Ovary (tissue), 3 donors: ENCODE results near the gene NES.

ENCODE experiments used
- EP300 ChIP-seq: sonication (generic); formaldehyde crosslinking; IDR thresholded peaks from one replicate; pipeline ENCODE4 v1.6.1; 2017; ENCODE audit warnings: antibody characterized with exemption
- POLR2A ChIP-seq: fragments of 450-650 bp; IDR thresholded peaks from one replicate; pipeline ENCODE4 v1.6.1; 2017; ENCODE audit warnings: antibody characterized with exemption, mild to moderate bottlenecking, moderate library complexity
- TF ChIP-seq, protein P1 (sequence below), 3 donors: fragments of 450-650 bp in 2 of 3; fragments of 200-600 bp in 1 of 3; IDR thresholded peaks; one replicate each; pipeline versions ENCODE4 v1.5.1 to v1.8.0; 2016 to 2022; ENCODE audit warnings: antibody characterized with exemption in 3 of 3, mild to moderate bottlenecking in 1 of 3
- donor health status: DM: no; HTN: no; CAD: no.

DNA sequence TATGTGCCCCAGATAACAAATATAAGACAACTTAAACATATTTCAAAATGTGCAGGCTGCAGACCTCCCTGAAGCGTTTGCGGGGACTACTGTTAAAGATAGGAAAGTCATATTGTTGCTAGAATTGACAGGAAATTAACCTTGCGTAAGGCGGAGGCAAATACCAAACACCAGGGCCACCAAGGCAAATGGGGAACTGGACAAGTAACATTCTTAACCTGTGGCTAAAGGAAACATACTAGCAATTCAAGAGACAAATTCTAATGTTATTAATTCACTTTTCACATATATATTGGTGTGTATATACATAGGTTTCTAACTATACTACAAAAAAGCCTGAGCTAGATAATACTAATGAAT, 51.1 kb downstream of the NES start:
- TF ChIP-seq, protein P1, sequence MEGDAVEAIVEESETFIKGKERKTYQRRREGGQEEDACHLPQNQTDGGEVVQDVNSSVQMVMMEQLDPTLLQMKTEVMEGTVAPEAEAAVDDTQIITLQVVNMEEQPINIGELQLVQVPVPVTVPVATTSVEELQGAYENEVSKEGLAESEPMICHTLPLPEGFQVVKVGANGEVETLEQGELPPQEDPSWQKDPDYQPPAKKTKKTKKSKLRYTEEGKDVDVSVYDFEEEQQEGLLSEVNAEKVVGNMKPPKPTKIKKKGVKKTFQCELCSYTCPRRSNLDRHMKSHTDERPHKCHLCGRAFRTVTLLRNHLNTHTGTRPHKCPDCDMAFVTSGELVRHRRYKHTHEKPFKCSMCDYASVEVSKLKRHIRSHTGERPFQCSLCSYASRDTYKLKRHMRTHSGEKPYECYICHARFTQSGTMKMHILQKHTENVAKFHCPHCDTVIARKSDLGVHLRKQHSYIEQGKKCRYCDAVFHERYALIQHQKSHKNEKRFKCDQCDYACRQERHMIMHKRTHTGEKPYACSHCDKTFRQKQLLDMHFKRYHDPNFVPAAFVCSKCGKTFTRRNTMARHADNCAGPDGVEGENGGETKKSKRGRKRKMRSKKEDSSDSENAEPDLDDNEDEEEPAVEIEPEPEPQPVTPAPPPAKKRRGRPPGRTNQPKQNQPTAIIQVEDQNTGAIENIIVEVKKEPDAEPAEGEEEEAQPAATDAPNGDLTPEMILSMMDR (IDR thresholded peaks at IDR 0.05): no peak
- TF ChIP-seq EP300 (no peak), POLR2A (no peak)
